GM21447 (cell line): ENCODE results near the gene QRICH2.
"Not testable (repeated sequence)": the region's sequence is repeated elsewhere in the genome, so short reads cannot be mapped to it uniquely, and the experiment has no call there.

Experiments
- ATAC-seq: cut with Tn5 transposase; IDR thresholded peaks from one replicate; pipeline ENCODE4 v1.9.1; 2021; ENCODE audit not compliant: unreplicated experiment

QRICH2 gene

DNA sequence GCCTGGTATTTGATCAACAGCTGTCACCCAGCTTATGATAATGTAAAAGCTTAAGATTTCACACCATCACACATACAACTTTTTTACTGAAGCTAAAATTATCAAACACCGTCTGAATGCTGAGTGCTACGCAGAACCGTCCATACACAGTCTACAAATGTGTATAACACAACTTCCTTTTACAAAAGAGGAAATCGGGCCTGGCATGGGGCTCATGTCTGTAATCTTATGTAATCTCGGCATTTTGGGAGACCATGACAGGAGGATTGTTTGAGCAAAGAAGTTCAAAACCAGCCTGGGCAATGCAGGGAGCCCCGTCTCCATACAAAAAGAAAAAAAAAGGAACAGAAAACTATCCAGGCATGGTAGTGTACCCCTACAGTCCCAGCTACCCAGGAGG is 19.6 kb upstream of the QRICH2 start:
- no peak for ATAC-seq

DNA sequence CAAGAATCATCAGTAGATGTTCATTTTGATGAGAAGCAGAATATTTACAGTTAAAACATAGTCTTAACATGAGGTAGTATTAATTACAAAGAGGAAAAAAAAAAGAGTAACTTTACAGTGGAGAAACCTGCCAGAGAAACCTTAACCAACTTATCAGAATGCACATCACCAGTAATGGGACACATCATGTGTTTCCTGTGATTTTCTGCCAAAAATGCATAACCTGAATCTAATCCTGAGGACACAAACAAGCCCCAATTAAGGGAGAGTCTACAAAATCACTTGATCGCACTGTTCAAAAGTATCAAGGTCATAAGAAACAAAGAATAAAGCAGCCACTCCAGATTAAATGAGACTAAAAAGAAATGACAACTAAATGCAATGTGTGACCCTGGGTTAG is 18.2 kb upstream of the QRICH2 start:
- ATAC-seq: no peak

DNA sequence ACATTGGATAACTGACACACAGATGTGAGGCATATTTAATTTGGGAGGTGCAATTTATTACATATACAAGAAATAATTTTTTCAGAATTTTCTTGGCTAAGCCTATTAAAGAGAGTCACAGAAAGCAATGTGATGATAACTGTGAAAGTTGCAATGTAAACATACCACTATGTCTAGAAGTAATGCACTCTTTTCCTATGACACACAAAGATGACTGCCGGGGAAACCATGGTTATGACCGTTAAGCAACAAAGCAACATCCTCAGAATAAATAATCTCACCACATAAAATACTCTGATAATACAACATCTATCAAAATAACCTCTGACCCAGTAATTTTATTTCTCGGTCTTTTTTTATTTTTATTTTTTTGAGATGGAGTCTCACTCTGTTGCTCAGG is 10.5 kb upstream of the QRICH2 start:
- no peak for ATAC-seq

DNA sequence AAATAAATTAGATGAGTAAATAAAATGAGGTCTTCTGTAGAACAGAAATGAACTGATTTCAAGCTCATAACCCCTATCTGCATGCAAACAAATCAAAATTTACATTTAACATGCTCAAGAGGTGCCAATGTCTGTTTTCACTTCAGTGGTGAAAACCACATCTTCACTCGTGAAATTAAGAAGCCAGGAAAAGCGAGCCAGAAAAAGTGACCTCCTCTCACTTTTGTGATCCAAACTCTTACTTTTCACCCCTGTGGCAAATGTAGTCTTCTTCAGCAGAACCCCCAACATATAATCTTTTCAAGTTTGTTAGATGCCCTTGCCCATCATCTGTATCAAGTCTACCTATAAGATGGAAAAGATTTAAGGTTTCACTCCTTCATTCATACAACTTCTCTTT is 9.5 kb upstream of the QRICH2 start:
- no peak for ATAC-seq

DNA sequence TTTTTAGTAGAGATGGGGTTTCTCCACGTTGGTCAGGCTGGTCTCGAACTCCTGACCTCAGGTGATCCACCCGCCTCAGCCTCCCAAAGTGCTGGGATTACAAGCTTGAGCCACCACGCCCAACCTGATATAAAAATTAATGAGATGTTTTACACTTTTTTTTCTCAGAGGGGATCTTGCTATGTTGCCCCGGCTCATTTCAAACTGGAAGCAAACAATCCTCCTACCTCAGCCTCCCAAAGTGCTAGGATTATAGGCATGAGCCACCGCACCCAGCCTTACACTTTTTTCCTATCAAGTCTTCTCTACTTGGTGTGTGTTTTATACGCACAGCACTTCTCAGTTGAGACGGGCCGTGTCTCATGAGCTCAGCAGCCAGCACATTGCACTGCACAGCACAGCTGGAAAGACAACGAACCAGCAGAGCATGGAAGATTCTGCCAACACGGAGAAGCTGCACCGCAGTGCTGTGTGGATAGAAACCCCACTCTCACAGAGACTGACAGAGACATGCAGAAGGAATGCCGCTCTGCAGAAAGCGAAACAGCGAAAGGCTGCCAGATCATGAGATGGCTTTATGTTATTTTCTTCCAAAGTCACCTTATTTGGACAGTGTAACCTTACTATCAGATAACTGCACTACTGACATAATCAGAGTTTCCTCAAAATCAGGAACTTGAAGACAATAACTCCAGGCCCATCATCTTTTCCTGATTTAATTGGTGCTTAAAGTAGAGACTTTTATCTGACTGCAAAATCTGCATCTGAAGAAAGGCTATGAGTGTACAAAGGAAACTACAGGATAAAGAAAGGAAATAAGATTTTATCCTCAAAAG is 6.5 kb upstream of the QRICH2 start:
- ATAC-seq: no peak

DNA sequence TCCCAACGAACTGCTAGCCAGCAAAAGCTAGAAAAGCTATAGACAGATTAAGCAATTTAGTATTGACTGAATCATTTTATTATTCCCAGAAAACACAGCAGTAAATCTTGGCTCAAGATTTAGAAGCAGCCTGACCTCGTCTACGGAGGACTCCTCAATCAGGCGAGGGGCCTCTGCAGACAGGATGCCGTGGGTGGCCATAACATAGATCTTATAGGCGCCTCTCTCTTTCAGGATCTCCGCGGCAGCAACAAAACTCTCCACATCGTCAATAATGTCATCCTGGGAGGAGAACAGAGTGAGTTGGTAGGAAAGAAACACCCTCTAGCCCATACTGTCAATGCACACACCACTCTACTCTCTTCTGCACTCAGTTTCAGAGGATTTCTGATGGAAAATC is 4.7 kb upstream of the QRICH2 start:
- ATAC-seq: no peak

DNA sequence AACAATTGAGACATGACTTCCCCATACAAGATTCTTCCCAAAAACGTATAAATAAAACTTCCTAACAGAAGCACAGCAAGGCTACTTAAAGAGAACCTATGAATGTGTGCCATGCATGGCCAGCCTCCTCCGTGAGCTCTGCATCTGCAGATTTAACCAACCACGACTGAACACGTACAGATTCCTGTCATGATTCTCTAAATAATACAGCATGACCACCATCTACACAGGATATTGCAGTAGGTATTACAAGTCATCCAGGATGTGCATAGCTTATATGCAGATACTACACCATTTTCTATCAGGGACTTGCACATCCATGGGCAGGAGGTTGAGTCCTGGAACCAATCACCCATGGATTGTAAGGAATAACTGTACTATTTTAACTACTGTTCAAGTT is 1.4 kb upstream of the QRICH2 start:
- no peak for ATAC-seq

DNA sequence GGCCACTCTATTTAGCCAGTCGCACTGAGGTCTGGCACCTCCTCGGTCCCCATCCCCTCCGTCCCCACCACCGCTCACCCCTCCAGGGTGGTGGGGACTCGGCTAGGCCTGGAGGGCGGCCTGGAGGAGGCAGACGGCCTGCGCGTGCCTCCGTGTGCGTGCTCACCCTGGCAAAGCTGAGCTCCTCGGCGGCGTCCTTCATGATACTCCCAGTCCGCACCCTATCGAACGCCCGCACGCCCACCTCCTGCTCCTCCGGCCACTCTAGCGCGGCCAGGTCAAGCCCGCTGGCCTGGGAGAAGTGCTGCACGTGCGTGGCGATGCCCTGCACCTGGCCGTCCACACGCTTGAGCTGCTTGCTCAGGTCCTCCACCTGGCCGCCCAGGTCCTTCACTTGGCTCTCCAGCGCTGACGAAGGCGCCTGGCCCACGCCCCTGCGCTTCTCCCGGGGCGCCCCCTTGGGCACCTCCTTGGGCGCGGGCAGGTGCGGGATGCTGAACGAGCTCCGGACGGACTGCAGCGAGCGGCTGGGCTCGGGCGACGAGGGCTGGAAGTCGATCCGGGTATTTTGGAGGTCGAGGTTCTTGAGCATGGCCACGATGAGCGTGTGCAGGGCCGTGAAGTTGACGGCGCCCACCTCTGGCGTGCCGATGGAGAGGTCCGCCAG is 644 bp downstream of the QRICH2 start:
- no peak for ATAC-seq

DNA sequence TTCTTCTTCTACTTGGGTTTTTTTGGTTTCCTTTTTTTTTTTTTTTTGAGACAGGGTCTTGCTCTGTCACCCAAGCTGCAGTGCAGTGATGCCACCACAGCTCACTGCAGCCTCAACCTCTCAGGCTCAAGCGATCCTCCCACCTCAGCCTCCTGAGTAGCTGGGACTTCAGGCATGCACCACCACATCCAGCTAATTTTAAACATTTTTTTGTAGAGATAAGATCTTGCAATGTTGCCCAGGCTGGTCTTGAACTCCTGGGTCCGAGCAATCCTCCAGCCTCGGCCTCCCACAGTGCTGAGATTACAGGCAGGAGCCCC is 3.0 kb downstream of the QRICH2 start:
- ATAC-seq: not testable (repeated sequence)

DNA sequence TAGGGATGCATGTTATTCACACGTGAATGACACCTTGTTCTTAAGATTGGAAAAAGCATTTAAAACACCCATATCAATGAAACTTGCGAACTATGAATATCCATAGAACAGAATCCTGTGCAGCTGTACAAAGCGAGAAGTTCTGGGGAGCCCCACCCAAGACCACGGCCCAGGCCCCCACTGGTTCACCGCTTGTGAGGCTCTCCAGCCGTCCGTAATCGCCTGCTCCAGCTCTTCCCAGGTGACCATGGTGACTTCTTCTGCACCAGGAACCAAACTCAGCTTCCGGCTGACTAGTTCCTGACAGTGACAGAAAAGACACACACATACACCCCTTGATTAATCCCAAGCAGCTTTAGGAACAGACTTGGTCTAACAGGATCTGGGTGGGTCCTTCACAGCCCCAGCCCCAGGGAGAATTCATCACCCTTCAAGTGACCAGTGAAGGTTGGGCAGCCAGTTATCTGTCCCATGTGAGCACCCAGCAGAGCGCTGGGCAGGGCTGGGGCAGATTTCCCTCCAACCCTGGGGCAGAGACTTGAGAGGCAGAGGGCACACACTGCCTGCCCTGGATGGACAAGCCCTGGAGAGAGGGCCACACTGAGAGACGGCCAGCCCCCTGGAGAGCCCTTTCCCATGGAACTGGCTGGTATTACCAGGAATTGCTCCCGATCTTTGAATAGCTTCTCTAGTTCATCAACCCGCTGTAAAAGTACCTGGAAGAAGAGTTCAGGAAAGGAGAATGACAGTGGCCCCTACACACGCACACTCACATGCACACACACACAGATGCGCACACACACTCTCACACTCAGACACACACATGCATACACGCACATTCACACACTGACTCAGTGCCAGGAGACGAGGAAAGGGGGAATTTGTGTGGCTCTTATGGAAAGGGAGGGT is 3.6 kb downstream of the QRICH2 start:
- ATAC-seq: no peak

DNA sequence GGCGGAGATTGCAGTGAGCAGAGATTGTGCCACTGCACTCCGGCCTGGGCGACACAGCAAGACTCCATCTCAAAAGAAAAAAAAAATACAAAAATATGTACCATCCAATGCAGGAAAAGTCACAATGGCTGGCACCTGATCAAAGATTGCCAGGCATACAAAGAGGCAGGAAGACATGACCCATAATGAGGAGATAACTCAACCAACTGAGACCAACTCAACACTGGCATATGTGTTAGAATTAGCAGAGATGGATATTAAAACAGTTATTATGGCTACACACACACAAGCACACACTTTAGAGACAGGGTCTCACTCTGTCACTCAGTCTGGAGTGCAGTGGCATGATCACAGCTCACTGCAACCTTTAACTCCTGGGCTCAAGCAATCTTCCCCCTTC is 10.6 kb downstream of the QRICH2 start:
- ATAC-seq: no peak

DNA sequence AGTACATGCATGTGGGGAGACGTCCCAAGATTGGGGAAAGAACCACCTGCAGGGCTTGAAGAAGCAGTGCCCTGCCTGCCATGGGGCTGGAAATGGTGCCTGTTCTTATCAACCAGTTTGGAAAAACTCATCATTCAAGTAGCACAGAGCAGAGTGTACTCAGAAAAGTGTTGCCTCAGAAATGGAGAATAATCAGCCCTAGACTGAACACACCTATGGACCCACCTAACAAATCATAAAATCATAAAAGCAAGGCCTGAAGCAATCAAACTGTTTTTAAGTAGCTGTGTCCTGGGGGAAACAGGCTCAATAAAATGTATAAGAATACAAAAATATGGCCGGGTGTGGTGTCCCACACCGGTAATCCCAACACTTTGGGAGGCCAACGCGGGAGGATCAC is 11.2 kb downstream of the QRICH2 start:
- no peak for ATAC-seq

DNA sequence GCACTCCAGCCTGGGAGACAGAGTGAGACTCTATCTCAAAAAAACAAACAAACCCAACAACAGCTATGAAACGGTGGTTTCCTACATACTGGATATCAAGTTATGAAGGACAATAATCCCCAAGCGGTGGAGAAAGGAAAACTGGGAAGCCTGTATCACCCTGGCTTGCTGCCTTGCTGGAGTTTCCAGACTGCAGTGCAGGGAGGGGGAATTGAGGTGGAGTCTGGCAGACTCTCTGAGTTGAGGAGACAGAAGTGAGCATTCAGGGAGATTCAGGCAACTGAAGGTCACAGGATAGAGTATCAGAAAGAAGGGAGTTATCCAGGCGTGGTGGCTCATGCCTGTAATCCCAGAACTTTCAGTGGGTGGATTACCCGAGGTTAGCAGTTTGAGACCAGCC is 11.9 kb downstream of the QRICH2 start:
- ATAC-seq: no peak

DNA sequence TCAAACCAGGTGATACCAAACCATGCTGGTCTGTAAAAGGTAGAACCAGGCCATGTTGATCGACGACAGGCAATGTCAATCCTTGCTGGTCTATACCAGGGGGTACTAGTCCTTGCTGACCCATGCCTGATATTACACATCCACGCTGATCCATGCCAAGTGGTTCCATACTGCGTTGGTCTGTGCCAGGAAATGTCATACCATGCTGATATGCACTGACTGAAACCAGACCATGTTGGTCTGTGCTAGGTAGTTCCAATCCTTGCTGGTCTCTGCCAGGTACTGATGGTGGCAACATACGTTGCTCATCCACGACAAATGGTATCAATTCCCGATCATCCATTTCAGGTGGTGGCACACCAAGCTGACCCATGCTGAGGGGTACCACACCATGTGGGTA is 15.0 kb downstream of the QRICH2 start:
- ATAC-seq: no peak

DNA sequence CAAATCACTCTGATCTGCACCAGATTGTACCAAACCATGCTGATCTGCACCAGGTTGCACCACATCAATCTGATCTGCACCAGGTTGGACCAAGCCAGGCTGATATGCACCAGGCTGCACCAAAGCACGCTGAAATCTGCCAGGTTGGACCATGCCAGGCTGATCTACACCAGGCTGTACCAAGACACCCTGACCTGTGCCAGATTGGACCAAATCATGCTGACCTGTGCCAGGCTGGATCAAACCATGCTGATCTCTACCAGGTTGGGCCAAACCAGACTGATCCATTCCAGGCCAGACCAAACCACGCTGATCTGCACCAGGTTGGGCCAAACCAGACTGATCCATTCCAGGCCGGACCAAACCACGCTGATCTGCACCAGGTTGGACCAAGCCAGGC is 15.5 kb downstream of the QRICH2 start:
- ATAC-seq: no peak

DNA sequence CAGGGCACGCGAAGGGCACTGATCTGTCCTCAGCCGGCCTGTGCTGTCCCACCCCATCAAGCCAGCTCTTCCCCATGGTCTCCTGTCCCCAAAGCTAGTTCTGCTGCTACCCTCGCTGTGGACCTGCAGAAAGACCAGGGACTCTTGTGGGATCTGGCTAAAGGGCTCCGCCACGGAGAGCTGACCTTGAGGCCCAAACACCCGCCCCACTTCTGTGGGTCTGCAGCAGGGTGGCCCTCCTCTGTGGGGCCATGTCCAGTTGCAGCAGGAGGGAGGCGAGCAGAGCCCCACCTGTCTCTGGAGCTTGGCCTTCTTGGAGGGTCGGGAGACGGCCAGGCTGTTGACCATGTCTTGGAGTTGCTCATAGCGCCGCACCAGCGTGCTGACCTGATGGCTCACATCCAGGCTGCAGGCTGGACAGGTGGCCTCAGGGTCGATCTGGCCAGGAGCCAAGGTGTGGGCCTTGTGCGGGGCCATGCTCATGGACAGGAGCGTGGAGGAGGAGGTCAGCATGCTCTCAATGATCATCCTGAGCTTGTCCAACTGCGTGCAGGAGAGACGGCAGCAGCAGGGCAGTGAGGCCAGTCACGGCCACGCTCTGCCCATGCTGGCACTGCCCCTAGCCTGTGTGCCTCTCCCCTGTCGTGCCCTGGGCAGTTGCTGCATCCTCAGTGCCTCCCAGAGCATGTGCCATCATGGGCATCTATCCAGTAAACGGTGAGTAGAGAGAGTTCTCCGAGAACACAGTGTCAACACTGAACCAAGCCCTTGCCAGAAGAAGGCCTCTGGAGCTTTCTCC is 26.3 kb downstream of the QRICH2 start:
- ATAC-seq: no peak

DNA sequence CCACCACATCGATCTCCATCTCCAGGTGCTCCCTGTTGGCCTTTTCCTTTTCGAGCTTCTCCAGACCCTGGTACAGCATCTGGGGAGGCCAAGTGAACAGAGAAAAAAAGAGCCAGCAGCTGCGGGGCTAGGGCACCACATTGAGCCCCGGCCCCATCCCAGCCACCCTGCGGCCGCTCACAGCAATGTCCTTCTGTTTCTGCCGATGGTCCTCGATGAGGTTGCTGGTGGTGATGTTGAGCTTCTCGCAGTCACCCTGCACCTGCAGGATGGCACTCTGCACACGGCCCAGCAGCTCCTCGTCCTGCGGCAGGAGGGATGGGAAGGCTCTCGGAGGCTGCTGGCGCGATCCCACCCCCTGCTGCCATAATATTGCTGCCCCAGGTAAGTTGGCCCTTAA is 27.4 kb downstream of the QRICH2 start:
- no peak for ATAC-seq

DNA sequence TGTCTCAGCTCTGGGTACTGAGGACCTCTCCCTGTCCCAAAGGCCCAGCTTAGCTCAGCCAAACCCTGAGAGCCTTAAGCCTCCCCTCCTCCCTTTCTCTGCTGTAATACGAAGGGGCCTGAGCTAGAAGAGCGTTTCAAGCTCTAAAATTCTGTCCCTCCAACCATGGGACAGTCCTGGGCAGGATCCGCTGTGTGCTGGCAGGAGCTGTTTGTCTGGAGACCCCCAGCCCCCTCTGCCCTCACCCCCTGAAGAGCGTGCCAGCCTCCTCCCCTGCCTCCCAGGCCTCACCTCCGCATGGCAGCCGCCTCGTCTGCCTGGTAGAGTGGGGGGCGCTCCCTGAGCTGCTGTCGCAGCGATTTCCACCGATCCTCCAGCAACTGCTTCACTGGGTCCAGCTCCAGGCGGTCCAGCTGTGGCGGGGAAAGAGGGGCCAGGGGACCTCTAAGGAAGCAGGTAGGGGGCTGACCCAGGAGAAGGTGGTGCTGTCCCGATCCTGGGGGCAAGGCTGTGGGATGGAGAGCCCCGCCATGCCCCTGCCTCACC is 28.3 kb downstream of the QRICH2 start:
- ATAC-seq: no peak

DNA sequence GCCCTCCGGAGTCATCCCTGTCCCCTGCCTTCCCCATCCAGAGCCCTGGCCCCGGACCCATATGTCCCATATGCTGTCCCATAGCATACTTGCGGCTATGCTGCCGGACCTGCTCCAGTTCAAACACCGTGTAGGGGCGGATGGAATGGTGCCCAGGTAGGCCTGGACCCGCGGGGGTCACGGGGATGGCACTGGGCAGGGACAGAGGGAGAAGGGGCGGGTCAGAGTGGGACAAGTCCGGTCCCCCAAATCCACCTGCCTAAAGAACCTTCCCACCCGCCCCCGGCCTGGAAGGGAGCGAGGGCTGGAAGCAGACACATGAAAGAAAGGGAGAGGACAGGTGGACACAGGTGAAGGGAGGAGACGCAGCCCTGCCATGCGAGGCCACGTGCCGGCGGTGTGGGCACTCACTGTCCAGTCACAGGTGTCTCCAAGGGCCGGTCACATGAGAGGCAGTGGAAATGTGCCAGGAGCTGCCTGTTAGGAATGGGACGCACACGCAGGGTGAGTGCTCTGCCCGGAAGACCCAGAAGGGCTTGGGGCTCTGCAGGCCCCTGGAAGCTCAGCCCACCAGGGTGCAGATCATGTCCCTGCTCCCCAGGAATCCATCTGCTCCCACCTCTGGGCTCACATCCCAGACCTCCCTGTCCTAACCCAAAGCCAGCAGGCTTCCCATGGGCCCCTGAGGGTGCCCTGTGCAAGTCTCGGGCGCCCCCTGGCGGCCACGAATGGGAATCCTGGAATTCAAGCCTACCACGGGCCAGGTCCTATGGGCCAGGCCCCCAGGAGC is 28.9 kb downstream of the QRICH2 start:
- ATAC-seq: no peak
